Measurements from ENCODE around the gene POFUT2. TPM values are rescaled to one million over a fixed set of nuclear protein-coding genes. Genes with fewer than 3 reads are reported as not detected.

The POFUT2 gene
- total RNA-seq, 1 experiment from 2014 or later, result 25.1 TPM

- no peak overlapping the region for H3K4me3 ChIP-seq (ENCODE audit: low read depth, low read length, poor library complexity, severe bottlenecking)
- no peaks in the 10 kb centered on the region for H3K4me1 ChIP-seq (ENCODE audit: insufficient read depth, low read length, poor library complexity, severe bottlenecking)
- H3K36me3 ChIP-seq (ENCODE audit: insufficient read depth, low read length, poor library complexity, severe bottlenecking), result peaks cover 41% of the 10 kb centered on the region
- H3K9me3 ChIP-seq (ENCODE audit: low read depth, low read length, poor library complexity, severe bottlenecking), result no peaks in the 10 kb centered on the region
- DNase-seq (ENCODE audit: low spot score), result no peak
- ChIA-PET POLR2A (ENCODE audit: low non-redundant PET) (no interaction called here), CTCF (no interaction called here)
- TF ChIP-seq EZH2 (IDR thresholded peaks at IDR 0.05; ENCODE audit: borderline replicate concordance, low read depth, low read length, poor library complexity, severe bottlenecking) (no peak), CTCF (conservative IDR thresholded peaks at IDR 0.05; ENCODE audit: low read depth, low read length) (no peak)
- no peaks in the 10 kb centered on the region for H3K27me3 ChIP-seq (replicated peaks; ENCODE audit: insufficient read depth, low read depth, low read length, poor library complexity)
- BruUV-seq (replicated peaks), result no TSS peak
- H3K27ac ChIP-seq (ENCODE audit: low read depth, low read length, poor library complexity, severe bottlenecking), result no peak overlapping the region
- intact Hi-C loops (cut with micrococcal nuclease; ENCODE audit: unreplicated experiment), result no loop called here
These were observed 10.3 kb downstream of the POFUT2 start for GRCh38 chr21:45277101-45278045.

- Histone ChIP-seq H3K27me3 (replicated peaks; ENCODE audit: insufficient read depth, low read depth, low read length, poor library complexity) (no peaks in the 10 kb centered on the region), H3K27ac (ENCODE audit: low read depth, low read length, poor library complexity, severe bottlenecking) (no peak overlapping the region), H3K4me1 (ENCODE audit: insufficient read depth, low read length, poor library complexity, severe bottlenecking) (no peaks in the 10 kb centered on the region), H3K4me3 (ENCODE audit: low read depth, low read length, poor library complexity, severe bottlenecking) (no peak overlapping the region), H3K36me3 (ENCODE audit: insufficient read depth, low read length, poor library complexity, severe bottlenecking) (peaks cover 37% of the 10 kb centered on the region), H3K9me3 (ENCODE audit: low read depth, low read length, poor library complexity, severe bottlenecking) (no peaks in the 10 kb centered on the region)
- POLR2A ChIA-PET (ENCODE audit: low non-redundant PET), result no interaction called here
- DNase-seq (ENCODE audit: low spot score), result no peak
- no peak for TF ChIP-seq EZH2 (IDR thresholded peaks at IDR 0.05; ENCODE audit: borderline replicate concordance, low read depth, low read length, poor library complexity, severe bottlenecking)
- no peak for TF ChIP-seq CTCF (conservative IDR thresholded peaks at IDR 0.05; ENCODE audit: low read depth, low read length)
- CTCF ChIA-PET, result no interaction called here
- no TSS peak for BruUV-seq (replicated peaks)
- intact Hi-C loops (cut with micrococcal nuclease; ENCODE audit: unreplicated experiment), result no loop called here
These were observed 11.1 kb downstream of the POFUT2 start for GRCh38 chr21:45276596-45276995.

- Histone ChIP-seq H3K4me3 (ENCODE audit: low read depth, low read length, poor library complexity, severe bottlenecking) (no peak overlapping the region), H3K36me3 (ENCODE audit: insufficient read depth, low read length, poor library complexity, severe bottlenecking) (peaks cover 26% of the 10 kb centered on the region), H3K4me1 (ENCODE audit: insufficient read depth, low read length, poor library complexity, severe bottlenecking) (no peaks in the 10 kb centered on the region), H3K27me3 (replicated peaks; ENCODE audit: insufficient read depth, low read depth, low read length, poor library complexity) (no peaks in the 10 kb centered on the region), H3K9me3 (ENCODE audit: low read depth, low read length, poor library complexity, severe bottlenecking) (no peaks in the 10 kb centered on the region), H3K27ac (ENCODE audit: low read depth, low read length, poor library complexity, severe bottlenecking) (no peak overlapping the region)
- ChIA-PET POLR2A (ENCODE audit: low non-redundant PET) (no interaction called here), CTCF (no interaction called here)
- no peak for TF ChIP-seq EZH2 (IDR thresholded peaks at IDR 0.05; ENCODE audit: borderline replicate concordance, low read depth, low read length, poor library complexity, severe bottlenecking)
- peak; percentile 51 for TF ChIP-seq CTCF (conservative IDR thresholded peaks at IDR 0.05; ENCODE audit: low read depth, low read length)
- no TSS peak for BruUV-seq (replicated peaks)
- intact Hi-C loops (cut with micrococcal nuclease; ENCODE audit: unreplicated experiment), result no loop called here
- DNase-seq (ENCODE audit: low spot score), result peak; percentile 50
These were observed 17.3 kb downstream of the POFUT2 start for GRCh38 chr21:45270306-45270821.
